Muscle layer of duodenum (tissue), 2 donors: ENCODE results near the gene BRD4.

Experiments used
- H3K27ac ChIP-seq: one replicate; pipeline ENCODE4 v1.7.0; 2013; ENCODE audit warnings: mild to moderate bottlenecking, low read length
- H3K27me3 ChIP-seq: one replicate; pipeline ENCODE4 v1.7.0; 2013; ENCODE audit warnings: low read depth, mild to moderate bottlenecking, control low read depth, low read length
- H3K36me3 ChIP-seq, 2 donors: one replicate each; pipeline ENCODE4 v1.7.0; 2013; ENCODE audit warnings: low read length in 2 of 2, control low read depth in 1 of 2, mild to moderate bottlenecking in 1 of 2; ENCODE audit not compliant: insufficient read depth in 2 of 2, control insufficient read depth in 1 of 2
- H3K4me1 ChIP-seq, 2 donors: one replicate each; pipeline ENCODE4 v1.7.0; 2013; ENCODE audit warnings: low read length in 2 of 2, mild to moderate bottlenecking in 2 of 2, control low read depth in 1 of 2, moderate library complexity in 1 of 2; ENCODE audit not compliant: insufficient read depth in 2 of 2, control insufficient read depth in 1 of 2
- H3K4me3 ChIP-seq, 2 donors: one replicate each; pipeline ENCODE4 v1.7.0; 2013; ENCODE audit warnings: low read length in 2 of 2, low read depth in 1 of 2, mild to moderate bottlenecking in 1 of 2
- H3K9me3 ChIP-seq, 2 donors: one replicate each; pipeline ENCODE4 v1.7.0; 2013; ENCODE audit warnings: low read length in 2 of 2, control low read depth in 1 of 2, mild to moderate bottlenecking in 1 of 2; ENCODE audit not compliant: control insufficient read depth in 1 of 2
- donor health status: healthy.

BRD4 gene

DNA sequence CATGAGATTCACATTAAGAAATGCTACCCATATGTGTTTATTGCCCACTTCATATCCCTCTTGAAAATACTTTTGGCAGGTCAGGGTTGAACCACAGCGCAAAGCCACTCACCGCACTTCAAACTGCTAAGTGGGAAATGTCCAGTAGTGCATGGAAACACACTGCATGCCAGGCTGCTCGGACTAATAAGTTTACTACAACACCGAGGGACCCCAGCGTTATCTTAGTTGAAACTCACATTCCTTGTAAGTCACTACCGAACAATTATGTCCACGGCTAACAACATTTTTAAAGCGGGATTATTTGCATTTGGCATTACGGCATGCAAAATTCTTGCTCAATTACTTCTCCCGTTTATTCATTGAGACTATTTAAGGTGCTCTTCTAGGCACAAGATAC is 4.0 kb downstream of the BRD4 start:
- Histone ChIP-seq H3K4me3 (no peak overlapping the region), H3K27me3 (no peaks in the 10 kb centered on the region), H3K27ac (no peak overlapping the region), H3K36me3 (peaks cover 0 to 5% of the 10 kb centered on the region in 2 donors), H3K4me1 (peaks cover 37 to 74% of the 10 kb centered on the region in 2 donors), H3K9me3 (no peaks in the 10 kb centered on the region)

DNA sequence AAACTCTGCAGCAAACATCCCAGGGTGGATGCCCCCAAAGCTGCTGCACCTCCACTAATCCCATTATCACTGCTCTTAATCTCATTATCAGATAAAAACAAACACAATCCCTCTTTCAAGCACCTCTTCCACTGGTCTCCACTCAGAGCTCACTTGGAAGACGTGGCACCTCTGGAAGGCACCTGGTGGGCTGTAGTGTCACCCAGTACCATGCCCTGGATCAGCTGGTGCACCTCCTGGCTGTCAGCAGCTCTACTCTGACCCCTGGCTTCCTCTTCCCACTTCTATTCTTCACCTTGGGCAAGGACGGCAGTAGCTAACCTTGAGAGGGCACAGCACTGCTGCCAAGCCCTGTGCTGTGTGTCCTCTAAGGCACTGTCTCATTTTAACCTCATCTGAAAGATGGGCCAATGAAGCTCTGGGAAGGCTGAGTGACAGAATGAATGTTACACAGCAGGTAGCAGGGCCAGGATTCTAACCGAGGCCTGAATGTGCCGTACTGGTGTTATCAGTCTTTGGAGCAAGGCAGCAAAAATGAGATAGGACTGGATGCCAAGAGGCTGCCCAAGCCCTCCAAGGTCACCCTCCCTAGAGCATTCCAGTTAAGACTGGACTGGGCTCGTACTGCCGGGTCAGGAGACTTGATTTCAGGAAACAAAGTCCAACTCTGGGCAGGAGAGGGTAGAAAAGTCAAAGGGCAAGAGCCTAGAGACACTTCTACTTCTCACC is 7.4 kb downstream of the BRD4 start:
- Histone ChIP-seq H3K36me3 (no peaks in the 10 kb centered on the region), H3K4me1 (peaks cover 42 to 75% of the 10 kb centered on the region in 2 donors), H3K27me3 (no peaks in the 10 kb centered on the region), H3K27ac (no peak overlapping the region), H3K4me3 (peak overlapping the region in 1 of 2 donors; percentile 19), H3K9me3 (no peaks in the 10 kb centered on the region)

DNA sequence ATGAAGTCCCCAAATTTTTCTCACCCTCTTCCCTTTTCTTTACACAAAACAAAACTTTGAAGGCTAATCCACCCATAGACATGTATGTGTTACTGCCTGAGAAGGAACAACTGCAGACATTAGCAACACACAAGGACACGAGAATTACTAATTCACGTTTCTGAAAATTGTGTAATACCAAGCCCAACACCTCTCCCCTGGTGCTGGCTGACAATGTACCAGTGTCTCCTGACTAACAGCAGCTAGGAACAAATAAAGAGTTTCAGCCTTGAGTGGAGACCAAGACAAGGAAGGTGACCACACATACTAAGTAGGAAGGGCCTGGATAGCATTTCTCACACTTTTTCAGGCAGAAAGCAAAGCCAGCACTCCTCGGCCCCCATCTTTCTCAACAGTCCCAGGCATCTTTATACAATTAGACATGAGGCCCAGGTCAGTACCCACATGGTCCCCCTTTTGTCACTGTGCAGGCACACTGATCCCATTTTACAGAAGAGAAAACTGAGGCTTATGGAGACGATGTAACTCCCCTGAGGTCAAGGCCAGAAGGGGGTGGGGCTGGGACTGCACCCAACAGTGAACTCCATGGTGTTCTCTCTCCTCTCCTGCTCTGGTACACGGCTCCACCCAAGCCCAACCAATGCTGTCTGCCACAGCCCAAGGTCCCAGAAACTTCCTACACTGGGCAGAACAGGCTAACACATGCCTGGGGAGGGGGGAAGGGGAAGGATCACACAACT is 8.7 kb downstream of the BRD4 start:
- H3K9me3 ChIP-seq, result no peaks in the 10 kb centered on the region
- no peaks in the 10 kb centered on the region for H3K36me3 ChIP-seq
- peak overlapping the region; percentile 56 for H3K27ac ChIP-seq
- H3K27me3 ChIP-seq, result no peaks in the 10 kb centered on the region
- peak overlapping the region in 1 of 2 donors; percentile 5 for H3K4me3 ChIP-seq
- H3K4me1 ChIP-seq, result peaks cover 39 to 78% of the 10 kb centered on the region in 2 donors

GRCh38 chr19:15321739-15322138 is 10.6 kb downstream of the BRD4 start:
- Histone ChIP-seq H3K4me1 (peaks cover 53 to 81% of the 10 kb centered on the region in 2 donors), H3K9me3 (no peaks in the 10 kb centered on the region), H3K27ac (no peak overlapping the region), H3K27me3 (no peaks in the 10 kb centered on the region), H3K36me3 (no peaks in the 10 kb centered on the region), H3K4me3 (no peak overlapping the region)

- H3K27me3 ChIP-seq, result no peaks in the 10 kb centered on the region
- H3K9me3 ChIP-seq, result no peaks in the 10 kb centered on the region
- H3K36me3 ChIP-seq, result no peaks in the 10 kb centered on the region
- H3K4me3 ChIP-seq, result no peak overlapping the region
- H3K27ac ChIP-seq, result peak overlapping the region; percentile 37
- peaks cover 50 to 81% of the 10 kb centered on the region in 2 donors for H3K4me1 ChIP-seq
Measured at GRCh38 chr19:15320116-15320515, 12.2 kb downstream of the BRD4 start.

DNA sequence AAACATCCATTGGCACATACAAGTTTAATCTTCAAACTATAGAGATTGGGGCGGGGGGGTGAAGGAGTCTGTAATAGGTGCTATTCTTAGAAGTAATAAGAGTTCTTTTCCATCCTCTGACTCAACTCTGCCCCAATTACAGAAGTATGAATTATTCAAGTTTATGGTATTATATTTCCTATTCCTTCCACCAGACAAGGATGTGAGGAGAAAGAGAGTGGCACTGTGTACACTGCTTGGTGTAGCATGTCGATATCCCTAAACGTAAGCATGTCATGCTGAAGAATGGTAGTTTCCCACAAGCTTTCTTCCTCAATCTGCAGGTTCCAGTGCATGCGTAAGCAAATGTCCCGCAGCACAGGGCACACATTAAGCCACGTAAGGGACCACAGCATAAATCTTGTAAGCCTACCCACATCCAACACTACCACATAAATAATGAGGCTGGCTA is 14.1 kb downstream of the BRD4 start:
- Histone ChIP-seq H3K27ac (peak overlapping the region; percentile 48), H3K9me3 (no peaks in the 10 kb centered on the region), H3K4me3 (no peak overlapping the region), H3K27me3 (no peaks in the 10 kb centered on the region), H3K36me3 (no peaks in the 10 kb centered on the region), H3K4me1 (peaks cover 35 to 79% of the 10 kb centered on the region in 2 donors)

DNA sequence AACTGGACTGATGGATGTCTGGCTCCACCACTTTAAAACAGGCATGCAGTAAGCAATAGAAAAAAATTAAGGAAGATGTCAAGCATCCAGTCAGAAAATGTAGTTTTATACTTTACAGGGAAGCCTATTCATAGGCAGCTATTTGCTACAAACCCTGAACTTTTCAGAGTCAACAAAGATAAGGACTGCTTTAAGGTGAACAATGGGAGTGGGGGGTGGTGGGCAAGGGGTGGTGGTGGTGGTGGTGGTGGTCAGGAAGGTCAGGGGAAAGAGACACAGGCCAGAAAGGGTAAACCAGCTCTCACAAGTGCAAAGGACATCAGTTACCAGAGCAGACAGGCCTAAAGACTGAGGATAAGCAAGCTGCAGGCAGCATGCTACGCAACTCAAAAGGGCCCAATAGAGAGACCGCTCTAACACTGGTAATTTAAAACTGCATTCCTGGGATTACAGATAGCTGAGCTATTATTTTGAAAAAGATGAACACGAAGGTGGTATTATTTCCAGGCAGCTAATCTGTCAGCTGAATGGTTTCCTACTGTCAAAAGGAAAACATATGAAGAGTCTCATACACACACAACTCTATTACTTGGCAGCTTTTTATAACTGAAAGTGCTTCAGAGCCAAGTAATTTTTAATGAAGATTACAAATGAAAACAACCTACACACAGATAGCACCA is 14.8 kb downstream of the BRD4 start:
- H3K4me1 ChIP-seq, result peaks cover 33 to 79% of the 10 kb centered on the region in 2 donors
- no peaks in the 10 kb centered on the region for H3K27me3 ChIP-seq
- H3K9me3 ChIP-seq, result no peaks in the 10 kb centered on the region
- peak overlapping the region; percentile 48 for H3K27ac ChIP-seq
- H3K4me3 ChIP-seq, result no peak overlapping the region
- no peaks in the 10 kb centered on the region for H3K36me3 ChIP-seq

GRCh38 chr19:15316498-15316897 is 15.8 kb downstream of the BRD4 start:
- Histone ChIP-seq H3K36me3 (no peaks in the 10 kb centered on the region), H3K9me3 (no peaks in the 10 kb centered on the region), H3K27ac (peak overlapping the region; percentile 6), H3K4me3 (no peak overlapping the region), H3K4me1 (peaks cover 30 to 76% of the 10 kb centered on the region in 2 donors), H3K27me3 (no peaks in the 10 kb centered on the region)

- Histone ChIP-seq H3K27ac (no peak overlapping the region), H3K4me1 (peaks cover 27 to 66% of the 10 kb centered on the region in 2 donors), H3K36me3 (no peaks in the 10 kb centered on the region), H3K9me3 (no peaks in the 10 kb centered on the region), H3K4me3 (no peak overlapping the region), H3K27me3 (no peaks in the 10 kb centered on the region)
Measured at GRCh38 chr19:15315101-15315500, 17.2 kb downstream of the BRD4 start.

DNA sequence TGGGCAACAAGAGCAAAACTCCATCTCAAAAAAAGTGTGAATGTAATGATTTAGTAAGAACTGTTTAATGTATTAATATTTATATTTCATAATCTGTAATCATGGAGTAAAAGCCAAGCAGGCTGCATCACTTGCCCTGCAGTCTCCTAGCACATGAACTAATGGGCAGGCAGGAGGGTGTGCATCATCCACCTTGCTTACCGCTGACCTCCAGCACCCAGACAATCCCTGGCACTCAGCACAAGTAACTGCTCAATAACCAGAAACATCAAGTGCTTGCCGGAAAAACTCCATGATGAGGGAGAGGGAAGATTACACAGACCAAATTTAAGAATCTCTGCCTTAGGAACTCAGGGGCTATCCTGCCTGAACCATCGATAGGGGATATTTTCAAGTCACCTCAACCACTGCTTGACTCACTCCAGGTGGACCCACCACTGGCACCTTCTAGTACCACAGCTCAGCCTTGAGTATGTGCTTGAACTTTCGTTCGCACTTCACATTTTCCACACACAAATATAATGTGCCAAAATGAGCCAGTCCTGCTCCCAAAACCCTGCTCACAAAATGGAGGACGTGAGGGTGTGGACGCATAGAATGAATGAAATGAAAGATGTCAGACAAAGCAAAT is 18.6 kb downstream of the BRD4 start:
- Histone ChIP-seq H3K36me3 (no peaks in the 10 kb centered on the region), H3K4me1 (peaks cover 28 to 60% of the 10 kb centered on the region in 2 donors), H3K27ac (no peak overlapping the region), H3K4me3 (no peak overlapping the region), H3K27me3 (no peaks in the 10 kb centered on the region), H3K9me3 (no peaks in the 10 kb centered on the region)

- H3K4me3 ChIP-seq, result no peak overlapping the region
- H3K9me3 ChIP-seq, result no peaks in the 10 kb centered on the region
- no peaks in the 10 kb centered on the region for H3K36me3 ChIP-seq
- peaks cover 13 to 52% of the 10 kb centered on the region in 2 donors for H3K4me1 ChIP-seq
- H3K27ac ChIP-seq, result no peak overlapping the region
- H3K27me3 ChIP-seq, result no peaks in the 10 kb centered on the region
Measured at GRCh38 chr19:15307169-15307568, 25.2 kb downstream of the BRD4 start.
